ENCODE results near the gene IDH3A.

The IDH3A gene

GRCh38 chr15:78204351-78205309, 55.5 kb downstream of the IDH3A start:
- no peak for DNase-seq (ENCODE audit: low spot score)

- no peak for DNase-seq (ENCODE audit: low spot score)
Observed at GRCh38 chr15:78205337-78205736, 56.2 kb downstream of the IDH3A start.

- no peak for DNase-seq (ENCODE audit: low spot score)
Observed at GRCh38 chr15:78205856-78206255, 56.7 kb downstream of the IDH3A start.

GRCh38 chr15:78206326-78207109, 57.4 kb downstream of the IDH3A start:
- DNase-seq (ENCODE audit: low spot score) = no peak

GRCh38 chr15:78207110-78207458, 57.9 kb downstream of the IDH3A start:
- DNase-seq (ENCODE audit: low spot score) = no peak

- no peak for DNase-seq (ENCODE audit: low spot score)
Observed at GRCh38 chr15:78207641-78208340, 58.6 kb downstream of the IDH3A start.

GRCh38 chr15:78208341-78208844, 59.2 kb downstream of the IDH3A start:
- no peak for DNase-seq (ENCODE audit: low spot score)

GRCh38 chr15:78208887-78209645, 59.9 kb downstream of the IDH3A start:
- no peak for DNase-seq (ENCODE audit: low spot score)

GRCh38 chr15:78209646-78210348, 60.6 kb downstream of the IDH3A start:
- DNase-seq (ENCODE audit: low spot score) = no peak

GRCh38 chr15:78210349-78210717, 61.2 kb downstream of the IDH3A start:
- no peak for DNase-seq (ENCODE audit: low spot score)

GRCh38 chr15:78211189-78211921, 62.2 kb downstream of the IDH3A start:
- no peak for DNase-seq (ENCODE audit: low spot score)

GRCh38 chr15:78212008-78212407, 62.8 kb downstream of the IDH3A start:
- no peak for DNase-seq (ENCODE audit: low spot score)

GRCh38 chr15:78212546-78213424, 63.6 kb downstream of the IDH3A start:
- no peak for DNase-seq (ENCODE audit: low spot score)

- no peak for DNase-seq (ENCODE audit: low spot score)
Observed at GRCh38 chr15:78213425-78213750, 64.2 kb downstream of the IDH3A start.

- no peak for DNase-seq (ENCODE audit: low spot score)
Observed at GRCh38 chr15:78213956-78214355, 64.8 kb downstream of the IDH3A start.

GRCh38 chr15:78216276-78217104, 67.3 kb downstream of the IDH3A start:
- no peak for DNase-seq (ENCODE audit: low spot score)

GRCh38 chr15:78220713-78221112, 71.6 kb downstream of the IDH3A start:
- DNase-seq (ENCODE audit: low spot score) = no peak
